PFSK-1 (cell line): ENCODE data around the gene NBPF1.

ENCODE experiments used
- FOXP2 ChIP-seq: optimal IDR thresholded peaks from 2 replicates; pipeline ENCODE3; 2011; ENCODE audit warnings: borderline replicate concordance, control low read depth, inconsistent platforms; ENCODE audit not compliant: insufficient read depth; ENCODE audit errors: extremely low read length, extremely low read depth
- POLR2AphosphoS5 ChIP-seq: IDR thresholded peaks from 2 replicates; pipeline ENCODE4 v1.6.1; 2012; ENCODE audit warnings: low read depth, mild to moderate bottlenecking, control low read depth, low read length, moderate library complexity
- SIN3A ChIP-seq: IDR thresholded peaks from 2 replicates; pipeline ENCODE4 v1.6.1; 2012; ENCODE audit warnings: mild to moderate bottlenecking, low read length, moderate library complexity, borderline replicate concordance; ENCODE audit not compliant: insufficient read depth
- TAF1 ChIP-seq: IDR thresholded peaks from 2 replicates; pipeline ENCODE4 v1.6.1; 2012; ENCODE audit warnings: low read length, control low read depth, borderline replicate concordance; ENCODE audit not compliant: insufficient read depth
- TF ChIP-seq, protein P1 (sequence below), 2 experiments: IDR thresholded peaks; 2 replicates each; pipeline versions ENCODE4 v1.6.1 to v1.8.0; 2011 to 2012; ENCODE audit warnings: low read depth in 2 of 2, low read length in 2 of 2, control low read depth in 1 of 2, inconsistent platforms in 1 of 2, mild to moderate bottlenecking in 1 of 2, moderate library complexity in 1 of 2; ENCODE audit not compliant: insufficient read depth in 1 of 2

Gene NBPF1

DNA sequence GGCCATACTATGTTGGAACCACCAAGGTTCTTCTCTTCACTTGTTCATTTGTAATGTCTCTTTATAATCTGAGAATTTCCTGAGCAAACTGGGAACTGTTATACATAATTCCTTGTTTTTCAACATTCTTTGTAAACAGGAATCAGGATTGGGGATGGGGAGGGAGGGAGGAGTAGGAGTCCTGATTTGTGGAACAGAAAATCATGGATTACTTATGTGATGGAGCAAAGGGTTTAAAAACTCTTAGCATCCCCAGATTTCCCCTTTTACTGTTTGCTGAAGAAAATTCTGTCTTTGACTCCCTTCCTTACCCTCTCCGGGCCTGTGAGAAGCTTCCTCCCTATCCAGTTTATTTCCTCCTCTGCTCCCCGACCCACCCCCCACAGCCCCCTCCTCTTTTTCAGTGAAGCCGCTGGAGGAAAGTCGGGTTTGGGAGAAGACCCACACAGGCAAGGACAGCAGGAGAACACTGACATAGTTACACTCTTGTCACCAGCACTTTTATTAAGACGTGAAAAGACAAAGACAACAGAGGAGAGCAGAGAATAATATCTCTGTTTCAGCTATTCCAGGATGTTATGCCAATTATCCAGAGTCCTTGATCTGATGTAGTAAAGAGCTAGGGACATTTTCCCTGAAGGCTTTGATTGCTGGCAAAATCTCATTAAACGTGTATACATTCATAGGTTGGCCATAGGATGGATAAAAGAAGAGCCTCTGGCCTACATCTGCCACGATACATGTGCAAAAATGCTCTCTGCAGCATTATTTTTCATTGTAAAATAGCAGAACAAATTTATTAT is 4.6 kb upstream of the NBPF1 start:
- TF ChIP-seq POLR2AphosphoS5 (no peak), SIN3A (no peak), TAF1 (no peak)
- TF ChIP-seq, protein P1, sequence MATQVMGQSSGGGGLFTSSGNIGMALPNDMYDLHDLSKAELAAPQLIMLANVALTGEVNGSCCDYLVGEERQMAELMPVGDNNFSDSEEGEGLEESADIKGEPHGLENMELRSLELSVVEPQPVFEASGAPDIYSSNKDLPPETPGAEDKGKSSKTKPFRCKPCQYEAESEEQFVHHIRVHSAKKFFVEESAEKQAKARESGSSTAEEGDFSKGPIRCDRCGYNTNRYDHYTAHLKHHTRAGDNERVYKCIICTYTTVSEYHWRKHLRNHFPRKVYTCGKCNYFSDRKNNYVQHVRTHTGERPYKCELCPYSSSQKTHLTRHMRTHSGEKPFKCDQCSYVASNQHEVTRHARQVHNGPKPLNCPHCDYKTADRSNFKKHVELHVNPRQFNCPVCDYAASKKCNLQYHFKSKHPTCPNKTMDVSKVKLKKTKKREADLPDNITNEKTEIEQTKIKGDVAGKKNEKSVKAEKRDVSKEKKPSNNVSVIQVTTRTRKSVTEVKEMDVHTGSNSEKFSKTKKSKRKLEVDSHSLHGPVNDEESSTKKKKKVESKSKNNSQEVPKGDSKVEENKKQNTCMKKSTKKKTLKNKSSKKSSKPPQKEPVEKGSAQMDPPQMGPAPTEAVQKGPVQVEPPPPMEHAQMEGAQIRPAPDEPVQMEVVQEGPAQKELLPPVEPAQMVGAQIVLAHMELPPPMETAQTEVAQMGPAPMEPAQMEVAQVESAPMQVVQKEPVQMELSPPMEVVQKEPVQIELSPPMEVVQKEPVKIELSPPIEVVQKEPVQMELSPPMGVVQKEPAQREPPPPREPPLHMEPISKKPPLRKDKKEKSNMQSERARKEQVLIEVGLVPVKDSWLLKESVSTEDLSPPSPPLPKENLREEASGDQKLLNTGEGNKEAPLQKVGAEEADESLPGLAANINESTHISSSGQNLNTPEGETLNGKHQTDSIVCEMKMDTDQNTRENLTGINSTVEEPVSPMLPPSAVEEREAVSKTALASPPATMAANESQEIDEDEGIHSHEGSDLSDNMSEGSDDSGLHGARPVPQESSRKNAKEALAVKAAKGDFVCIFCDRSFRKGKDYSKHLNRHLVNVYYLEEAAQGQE (IDR thresholded peaks at IDR 0.05; ENCODE audit: insufficient read depth in 1 of 2, low read depth in 2 of 2, low read length in 2 of 2): no peak

DNA sequence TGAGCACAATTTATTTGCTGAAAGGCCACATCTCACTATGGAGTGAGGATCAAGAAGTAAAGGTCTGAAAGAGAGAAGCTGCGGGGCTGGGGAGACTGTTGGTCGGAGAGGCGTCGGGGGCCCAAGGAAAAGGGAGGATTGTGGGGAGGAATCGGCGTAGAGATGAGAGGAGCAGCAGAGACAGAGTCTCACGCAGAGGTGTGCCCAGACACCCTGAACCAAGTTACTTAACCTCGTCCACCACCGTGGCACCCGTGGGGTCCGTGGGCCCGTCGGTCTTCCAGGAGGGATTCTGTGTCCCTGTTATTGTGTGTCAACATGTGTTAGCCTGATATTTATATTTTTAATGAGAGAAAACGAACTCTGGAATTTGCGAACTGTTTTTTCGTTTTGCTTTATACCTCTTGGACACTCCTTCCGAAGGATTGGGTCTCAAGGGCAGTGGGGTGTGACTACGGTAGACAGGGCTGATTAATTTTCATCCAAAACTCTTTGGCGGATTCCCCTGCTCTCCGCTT is 3.8 kb upstream of the NBPF1 start:
- TF ChIP-seq TAF1: no peak
- no peak for TF ChIP-seq FOXP2
- no peak for TF ChIP-seq SIN3A
- TF ChIP-seq POLR2AphosphoS5: no peak
- TF ChIP-seq, protein P1 (IDR thresholded peaks at IDR 0.05; ENCODE audit: insufficient read depth in 1 of 2, low read depth in 2 of 2, low read length in 2 of 2): no peak

DNA sequence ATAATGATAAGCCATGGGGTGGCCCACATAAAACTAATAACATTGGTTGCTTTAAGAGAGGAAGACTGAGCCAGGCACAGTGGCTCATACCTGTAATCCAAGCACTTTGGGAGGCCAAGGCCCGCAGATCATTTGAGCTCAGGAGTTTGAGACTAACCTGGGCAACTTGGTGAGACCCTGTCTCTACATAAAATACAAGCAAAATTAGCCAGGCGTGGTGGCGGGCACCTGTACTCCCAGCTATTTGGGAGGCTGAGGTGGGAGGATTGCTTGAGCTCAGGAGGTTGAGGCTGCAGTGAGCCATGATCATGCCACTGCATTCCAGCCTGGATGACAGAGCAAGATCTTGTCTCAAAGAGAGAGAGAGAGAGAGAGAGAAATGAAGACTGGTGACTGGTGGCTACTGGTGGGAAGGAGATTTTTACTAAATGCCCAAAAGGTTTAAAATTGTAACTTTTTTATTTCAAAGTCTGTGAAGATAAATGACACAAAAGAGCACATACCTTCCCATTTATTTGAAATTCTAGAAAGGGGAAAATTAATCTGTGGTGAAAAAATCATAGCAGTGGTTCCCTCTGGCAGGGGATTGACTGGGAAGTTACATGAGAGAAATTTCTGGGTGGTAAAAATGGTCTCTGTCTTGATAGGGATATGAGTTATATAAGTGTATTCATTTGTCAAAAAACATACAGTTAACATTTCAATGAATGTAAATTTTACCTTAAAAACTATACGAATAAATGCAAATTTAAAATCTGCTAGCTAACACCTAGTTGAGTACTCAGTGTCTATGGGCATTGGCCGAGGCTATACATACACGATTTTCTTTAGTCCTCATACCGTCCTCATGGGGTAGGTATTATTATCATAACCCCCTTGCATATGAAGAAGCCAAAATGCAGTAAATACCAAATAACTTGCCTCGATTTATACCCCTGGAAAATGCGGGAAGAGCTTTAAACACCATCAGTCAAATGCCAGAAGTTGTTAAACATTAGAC is 2.2 kb upstream of the NBPF1 start:
- TF ChIP-seq POLR2AphosphoS5 (no peak), FOXP2 (no peak), TAF1 (no peak), SIN3A (no peak)
- TF ChIP-seq, protein P1 (IDR thresholded peaks at IDR 0.05; ENCODE audit: insufficient read depth in 1 of 2, low read depth in 2 of 2, low read length in 2 of 2): no peak

DNA sequence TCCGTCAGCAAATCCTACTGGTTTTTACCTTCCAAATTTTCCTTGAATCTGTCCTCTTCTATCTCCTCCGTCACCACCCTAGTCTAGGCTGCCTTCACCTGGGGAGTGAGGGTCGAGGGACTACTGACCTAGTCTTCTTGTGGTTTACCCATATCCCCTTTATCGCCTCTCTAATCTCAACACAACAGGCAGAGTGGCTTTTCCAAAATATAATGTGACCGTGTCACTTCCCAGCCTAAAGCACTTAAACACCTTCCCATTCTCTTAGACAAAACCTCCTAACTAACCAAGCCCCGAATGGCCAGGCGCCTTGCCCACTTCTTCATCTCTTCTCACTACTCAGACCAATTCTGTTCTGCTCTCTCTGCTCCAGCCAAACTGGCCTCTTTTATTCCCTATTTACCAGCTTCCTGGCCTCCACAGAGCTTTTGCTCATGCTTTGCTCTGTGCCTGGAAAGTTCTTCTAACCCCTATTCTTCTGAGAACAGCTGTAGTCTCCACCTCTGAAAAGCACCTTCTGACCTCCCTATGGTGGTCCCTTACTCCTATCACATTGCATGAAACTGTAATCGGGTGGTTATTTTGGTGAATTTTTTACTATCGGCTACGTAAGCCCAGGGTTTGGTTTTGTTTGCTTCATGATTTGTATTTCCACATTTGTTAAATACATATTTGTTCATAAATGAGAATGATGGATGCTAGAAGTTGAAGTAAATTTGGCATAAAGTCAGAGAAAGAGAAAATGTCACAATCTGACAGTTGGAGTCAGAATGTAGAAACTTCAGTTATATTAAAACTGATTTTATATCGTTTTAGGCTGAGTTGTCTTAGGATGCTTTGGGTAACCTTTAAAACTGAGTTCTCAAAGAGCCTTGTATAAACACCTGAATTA is 1.2 kb upstream of the NBPF1 start:
- TF ChIP-seq SIN3A (no peak), FOXP2 (no peak), POLR2AphosphoS5 (no peak), TAF1 (no peak)
- TF ChIP-seq, protein P1 (IDR thresholded peaks at IDR 0.05; ENCODE audit: insufficient read depth in 1 of 2, low read depth in 2 of 2, low read length in 2 of 2): no peak
